ENCODE results near the gene TMEM119. TPM values are rescaled to one million over a fixed set of nuclear protein-coding genes. Genes with fewer than 3 reads are reported as not detected.

Gene TMEM119
- total RNA-seq, 1 experiment from 2014 or later: not detected

GRCh38 chr12:108618079-108618952 lies 20.4 kb upstream of the TMEM119 start:
- Histone ChIP-seq H3K4me3 (ENCODE audit: low read depth, low read length, poor library complexity, severe bottlenecking) (no peak overlapping the region), H3K9me3 (ENCODE audit: low read depth, low read length, poor library complexity, severe bottlenecking) (no peaks in the 10 kb centered on the region), H3K27me3 (replicated peaks; ENCODE audit: insufficient read depth, low read depth, low read length, poor library complexity) (no peaks in the 10 kb centered on the region), H3K36me3 (ENCODE audit: insufficient read depth, low read length, poor library complexity, severe bottlenecking) (no peaks in the 10 kb centered on the region), H3K4me1 (ENCODE audit: insufficient read depth, low read length, poor library complexity, severe bottlenecking) (peaks cover 8% of the 10 kb centered on the region), H3K27ac (ENCODE audit: low read depth, low read length, poor library complexity, severe bottlenecking) (no peak overlapping the region)
- intact Hi-C loops (cut with micrococcal nuclease; ENCODE audit: unreplicated experiment): loop anchor here (1.0 to 5.0 kb wide), 3 partner anchors 48 to 101 kb away; partner anchors contain the start of gene FICD
- DNase-seq (ENCODE audit: low spot score): peak; percentile 87
- no peak for TF ChIP-seq EZH2 (IDR thresholded peaks at IDR 0.05; ENCODE audit: borderline replicate concordance, low read depth, low read length, poor library complexity, severe bottlenecking)
- TF ChIP-seq CTCF (conservative IDR thresholded peaks at IDR 0.05; ENCODE audit: low read depth, low read length): peak; percentile 97
- CTCF ChIA-PET: interaction anchor here (0.5 to 1.3 kb wide), 3 partner anchors 20 to 51 kb away, joined by 3 to 5 read pairs (median 3); no protein-coding TSS in a partner anchor
- POLR2A ChIA-PET (ENCODE audit: low non-redundant PET): no interaction called here
- no TSS peak for BruUV-seq (replicated peaks)

GRCh38 chr12:108616941-108617858 lies 19.3 kb upstream of the TMEM119 start:
- no peaks in the 10 kb centered on the region for H3K36me3 ChIP-seq (ENCODE audit: insufficient read depth, low read length, poor library complexity, severe bottlenecking)
- no peak overlapping the region for H3K27ac ChIP-seq (ENCODE audit: low read depth, low read length, poor library complexity, severe bottlenecking)
- H3K9me3 ChIP-seq (ENCODE audit: low read depth, low read length, poor library complexity, severe bottlenecking): no peaks in the 10 kb centered on the region
- ChIA-PET POLR2A (ENCODE audit: low non-redundant PET) (interaction anchor here (0.5 kb wide), 1 partner anchor 43 kb away, joined by 15 read pairs; no protein-coding TSS in a partner anchor), CTCF (interaction anchor here (0.8 kb wide), 1 partner anchor 334 kb away, joined by 3 read pairs; no protein-coding TSS in a partner anchor)
- peaks cover 8% of the 10 kb centered on the region for H3K4me1 ChIP-seq (ENCODE audit: insufficient read depth, low read length, poor library complexity, severe bottlenecking)
- intact Hi-C loops (cut with micrococcal nuclease; ENCODE audit: unreplicated experiment): loop anchor here (5.0 kb wide), 1 partner anchor 100 kb away; the partner anchor contains the start of gene FICD
- no TSS peak for BruUV-seq (replicated peaks)
- no peak overlapping the region for H3K4me3 ChIP-seq (ENCODE audit: low read depth, low read length, poor library complexity, severe bottlenecking)
- TF ChIP-seq EZH2 (IDR thresholded peaks at IDR 0.05; ENCODE audit: borderline replicate concordance, low read depth, low read length, poor library complexity, severe bottlenecking): no peak
- no peak for TF ChIP-seq CTCF (conservative IDR thresholded peaks at IDR 0.05; ENCODE audit: low read depth, low read length)
- DNase-seq (ENCODE audit: low spot score): peak; percentile 59
- no peaks in the 10 kb centered on the region for H3K27me3 ChIP-seq (replicated peaks; ENCODE audit: insufficient read depth, low read depth, low read length, poor library complexity)

- Histone ChIP-seq H3K9me3 (ENCODE audit: low read depth, low read length, poor library complexity, severe bottlenecking) (no peaks in the 10 kb centered on the region), H3K4me1 (ENCODE audit: insufficient read depth, low read length, poor library complexity, severe bottlenecking) (peaks cover 8% of the 10 kb centered on the region), H3K27ac (ENCODE audit: low read depth, low read length, poor library complexity, severe bottlenecking) (no peak overlapping the region), H3K4me3 (ENCODE audit: low read depth, low read length, poor library complexity, severe bottlenecking) (no peak overlapping the region), H3K36me3 (ENCODE audit: insufficient read depth, low read length, poor library complexity, severe bottlenecking) (no peaks in the 10 kb centered on the region), H3K27me3 (replicated peaks; ENCODE audit: insufficient read depth, low read depth, low read length, poor library complexity) (no peaks in the 10 kb centered on the region)
- ChIA-PET CTCF (interaction anchor here (0.8 kb wide), 1 partner anchor 334 kb away, joined by 3 read pairs; no protein-coding TSS in a partner anchor), POLR2A (ENCODE audit: low non-redundant PET) (no interaction called here)
- DNase-seq (ENCODE audit: low spot score): no peak
- intact Hi-C loops (cut with micrococcal nuclease; ENCODE audit: unreplicated experiment): loop anchor here (5.0 kb wide), 1 partner anchor 99 kb away; the partner anchor contains the start of gene FICD
- TF ChIP-seq EZH2 (IDR thresholded peaks at IDR 0.05; ENCODE audit: borderline replicate concordance, low read depth, low read length, poor library complexity, severe bottlenecking) (no peak), CTCF (conservative IDR thresholded peaks at IDR 0.05; ENCODE audit: low read depth, low read length) (no peak)
- BruUV-seq (replicated peaks): no TSS peak
Measured at GRCh38 chr12:108616359-108616758, 18.5 kb upstream of the TMEM119 start.
